HepG2 (cell line): ENCODE data around the gene DDX28. TPM values are rescaled to one million over a fixed set of nuclear protein-coding genes. Genes with fewer than 3 reads are reported as not detected.
A peak's percentile ranks its signal among the peaks of the same experiment; 100 is the strongest.

Source experiments
- FOXO4 ChIP-seq: sonication (generic); formaldehyde crosslinking; conservative IDR thresholded peaks from 2 replicates; pipeline ENCODE4 v1.8.1; 2023; ENCODE audit warnings: missing genetic modification reagents
- JUND ChIP-seq: sonication (generic); formaldehyde crosslinking; IDR thresholded peaks from 2 replicates; pipeline ENCODE4 v1.8.0; 2022; ENCODE audit warnings: mild to moderate bottlenecking, missing genetic modification reagents
- PAWR ChIP-seq: sonication (generic); formaldehyde crosslinking; IDR thresholded peaks from 2 replicates; pipeline ENCODE4 v1.4.0; 2020; ENCODE audit warnings: missing genetic modification reagents, mild to moderate bottlenecking, borderline replicate concordance
- SMAD9 ChIP-seq: sonication (generic); formaldehyde crosslinking; IDR thresholded peaks from 2 replicates; pipeline ENCODE4 v1.5.1; 2020; ENCODE audit warnings: mild to moderate bottlenecking, missing genetic modification reagents
- TBX2 ChIP-seq: sonication (generic); formaldehyde crosslinking; IDR thresholded peaks from 2 replicates; pipeline ENCODE4 v1.5.0; 2020; ENCODE audit warnings: missing genetic modification reagents, mild to moderate bottlenecking, borderline replicate concordance
- ZNF101 ChIP-seq: sonication (generic); formaldehyde crosslinking; IDR thresholded peaks from 2 replicates; pipeline ENCODE4 v1.4.0; 2020; ENCODE audit warnings: mild to moderate bottlenecking, low read depth, missing genetic modification reagents, borderline replicate concordance
- ZNF234 ChIP-seq: sonication (generic); formaldehyde crosslinking; conservative IDR thresholded peaks from 2 replicates; pipeline ENCODE4 v1.5.1; 2020; ENCODE audit warnings: mild to moderate bottlenecking, missing genetic modification reagents
- ZNF33B ChIP-seq: sonication (generic); formaldehyde crosslinking; IDR thresholded peaks from 2 replicates; pipeline ENCODE4 v1.5.1; 2020; ENCODE audit warnings: mild to moderate bottlenecking, missing genetic modification reagents
- ZNF792 ChIP-seq: IDR thresholded peaks from 2 replicates; pipeline ENCODE4 v1.6.1; 2016
- polyA plus RNA-seq, 8 experiments: library from polyadenylated mRNA; depleted of rRNA in 3 of 8; stranded (reverse) in 7 of 8; unstranded in 1 of 8; fragments of >200 nt; fragmentation: Illumina TruSeq in 4 of 8; extraction: Trizol in 4 of 8; gene quantifications; 2 replicates each; pipeline versions ENCODE4 v1.2.1 to v1.2.3, GENCODE V29; 2011 to 2016; ENCODE audit warnings: low read depth in 4 of 8, missing spikeins in 1 of 8, mixed read lengths in 1 of 8; ENCODE audit not compliant: insufficient read depth in 1 of 8
- total RNA-seq, 5 experiments: library from RNA; depleted of rRNA; stranded (reverse); fragments of >200 nt; fragmentation: Illumina TruSeq; extraction: Trizol; gene quantifications; 2 replicates each; pipeline ENCODE4 v1.2.3, GENCODE V29; 2016; ENCODE audit warnings: low read depth in 1 of 5
- TF ChIP-seq, protein P1 (sequence below): sonication (generic); formaldehyde crosslinking; IDR thresholded peaks from 2 replicates; pipeline ENCODE4 v1.8.0; 2022; ENCODE audit warnings: missing genetic modification reagents, mild to moderate bottlenecking, moderate library complexity, borderline replicate concordance
- TF ChIP-seq, protein P2 (sequence below): IDR thresholded peaks from 2 replicates; pipeline ENCODE4 v1.6.1; 2016; ENCODE audit warnings: low read depth, missing genetic modification reagents, missing compliant biosample characterization

Gene DDX28
- total and polyA plus RNA-seq, 2 of the 13 experiments (the other 11 are each of a cell fraction or from before 2014, with no cell fraction given) = 14.1 to 16.4 TPM

DNA sequence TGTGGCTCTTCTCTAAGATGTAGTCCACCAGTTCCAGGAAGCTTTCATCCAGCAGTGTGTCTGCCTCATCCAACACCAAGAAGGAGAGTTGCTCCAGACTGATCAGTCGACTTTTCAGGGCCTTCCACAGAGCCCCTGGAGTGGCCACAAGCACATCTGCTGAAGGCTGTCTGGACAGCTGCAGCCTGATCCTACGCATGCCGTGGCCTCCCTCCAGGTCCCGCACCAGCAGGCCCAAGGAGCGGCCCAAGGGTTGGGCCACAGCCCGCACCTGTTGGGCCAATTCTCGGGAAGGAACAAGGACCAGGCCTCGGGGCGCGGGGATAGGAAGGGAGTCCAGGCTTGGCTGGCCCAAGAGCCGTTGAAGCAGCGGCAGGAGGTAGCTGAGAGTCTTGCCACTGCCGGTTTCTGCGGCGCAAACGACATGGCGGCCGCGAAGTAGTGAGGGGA, 729 bp downstream of the DDX28 start (continued):
- TF ChIP-seq, protein P1, sequence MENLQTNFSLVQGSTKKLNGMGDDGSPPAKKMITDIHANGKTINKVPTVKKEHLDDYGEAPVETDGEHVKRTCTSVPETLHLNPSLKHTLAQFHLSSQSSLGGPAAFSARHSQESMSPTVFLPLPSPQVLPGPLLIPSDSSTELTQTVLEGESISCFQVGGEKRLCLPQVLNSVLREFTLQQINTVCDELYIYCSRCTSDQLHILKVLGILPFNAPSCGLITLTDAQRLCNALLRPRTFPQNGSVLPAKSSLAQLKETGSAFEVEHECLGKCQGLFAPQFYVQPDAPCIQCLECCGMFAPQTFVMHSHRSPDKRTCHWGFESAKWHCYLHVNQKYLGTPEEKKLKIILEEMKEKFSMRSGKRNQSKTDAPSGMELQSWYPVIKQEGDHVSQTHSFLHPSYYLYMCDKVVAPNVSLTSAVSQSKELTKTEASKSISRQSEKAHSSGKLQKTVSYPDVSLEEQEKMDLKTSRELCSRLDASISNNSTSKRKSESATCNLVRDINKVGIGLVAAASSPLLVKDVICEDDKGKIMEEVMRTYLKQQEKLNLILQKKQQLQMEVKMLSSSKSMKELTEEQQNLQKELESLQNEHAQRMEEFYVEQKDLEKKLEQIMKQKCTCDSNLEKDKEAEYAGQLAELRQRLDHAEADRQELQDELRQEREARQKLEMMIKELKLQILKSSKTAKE (CRISPR knock-in tag) = no peak
- TF ChIP-seq ZNF234 (CRISPR knock-in tag) (peak; percentile 27; the same call in 1 of the 2 replicates), PAWR (CRISPR knock-in tag) (0 out of 2 replicates have a peak, but pooled peaks have one; percentile 25), TBX2 (CRISPR knock-in tag) (no peak), ZNF792 (no peak), SMAD9 (0 out of 2 replicates have a peak, but pooled peaks have one; percentile 52), ZNF101 (0 out of 2 replicates have a peak, but pooled peaks have one; percentile 68), JUND (CRISPR knock-in tag) (peak; percentile 33; the same call in 1 of the 2 replicates), FOXO4 (0 out of 2 replicates have a peak, but pooled peaks have one; percentile 17), ZNF33B (CRISPR knock-in tag) (peak; percentile 7; the same call in 1 of the 2 replicates)
- TF ChIP-seq, protein P2, sequence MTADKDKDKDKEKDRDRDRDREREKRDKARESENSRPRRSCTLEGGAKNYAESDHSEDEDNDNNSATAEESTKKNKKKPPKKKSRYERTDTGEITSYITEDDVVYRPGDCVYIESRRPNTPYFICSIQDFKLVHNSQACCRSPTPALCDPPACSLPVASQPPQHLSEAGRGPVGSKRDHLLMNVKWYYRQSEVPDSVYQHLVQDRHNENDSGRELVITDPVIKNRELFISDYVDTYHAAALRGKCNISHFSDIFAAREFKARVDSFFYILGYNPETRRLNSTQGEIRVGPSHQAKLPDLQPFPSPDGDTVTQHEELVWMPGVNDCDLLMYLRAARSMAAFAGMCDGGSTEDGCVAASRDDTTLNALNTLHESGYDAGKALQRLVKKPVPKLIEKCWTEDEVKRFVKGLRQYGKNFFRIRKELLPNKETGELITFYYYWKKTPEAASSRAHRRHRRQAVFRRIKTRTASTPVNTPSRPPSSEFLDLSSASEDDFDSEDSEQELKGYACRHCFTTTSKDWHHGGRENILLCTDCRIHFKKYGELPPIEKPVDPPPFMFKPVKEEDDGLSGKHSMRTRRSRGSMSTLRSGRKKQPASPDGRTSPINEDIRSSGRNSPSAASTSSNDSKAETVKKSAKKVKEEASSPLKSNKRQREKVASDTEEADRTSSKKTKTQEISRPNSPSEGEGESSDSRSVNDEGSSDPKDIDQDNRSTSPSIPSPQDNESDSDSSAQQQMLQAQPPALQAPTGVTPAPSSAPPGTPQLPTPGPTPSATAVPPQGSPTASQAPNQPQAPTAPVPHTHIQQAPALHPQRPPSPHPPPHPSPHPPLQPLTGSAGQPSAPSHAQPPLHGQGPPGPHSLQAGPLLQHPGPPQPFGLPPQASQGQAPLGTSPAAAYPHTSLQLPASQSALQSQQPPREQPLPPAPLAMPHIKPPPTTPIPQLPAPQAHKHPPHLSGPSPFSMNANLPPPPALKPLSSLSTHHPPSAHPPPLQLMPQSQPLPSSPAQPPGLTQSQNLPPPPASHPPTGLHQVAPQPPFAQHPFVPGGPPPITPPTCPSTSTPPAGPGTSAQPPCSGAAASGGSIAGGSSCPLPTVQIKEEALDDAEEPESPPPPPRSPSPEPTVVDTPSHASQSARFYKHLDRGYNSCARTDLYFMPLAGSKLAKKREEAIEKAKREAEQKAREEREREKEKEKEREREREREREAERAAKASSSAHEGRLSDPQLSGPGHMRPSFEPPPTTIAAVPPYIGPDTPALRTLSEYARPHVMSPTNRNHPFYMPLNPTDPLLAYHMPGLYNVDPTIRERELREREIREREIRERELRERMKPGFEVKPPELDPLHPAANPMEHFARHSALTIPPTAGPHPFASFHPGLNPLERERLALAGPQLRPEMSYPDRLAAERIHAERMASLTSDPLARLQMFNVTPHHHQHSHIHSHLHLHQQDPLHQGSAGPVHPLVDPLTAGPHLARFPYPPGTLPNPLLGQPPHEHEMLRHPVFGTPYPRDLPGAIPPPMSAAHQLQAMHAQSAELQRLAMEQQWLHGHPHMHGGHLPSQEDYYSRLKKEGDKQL = 0 out of 2 replicates have a peak, but pooled peaks have one; percentile 5
